Fibroblast of skin of left quadriceps (primary cell): ENCODE measurements around the gene RIC8A.

Experiments
- DNase-seq, 2 experiments: peaks; one replicate each; pipeline ENCODE4 v3.0.0-alpha.2; 2013; ENCODE audit warnings: low read depth in 2 of 2

The RIC8A gene

GRCh38 chr11:241634-242033, 34.1 kb downstream of the RIC8A start:
- no peak for DNase-seq

GRCh38 chr11:244376-244775, 36.9 kb downstream of the RIC8A start:
- DNase-seq = no peak

DNA sequence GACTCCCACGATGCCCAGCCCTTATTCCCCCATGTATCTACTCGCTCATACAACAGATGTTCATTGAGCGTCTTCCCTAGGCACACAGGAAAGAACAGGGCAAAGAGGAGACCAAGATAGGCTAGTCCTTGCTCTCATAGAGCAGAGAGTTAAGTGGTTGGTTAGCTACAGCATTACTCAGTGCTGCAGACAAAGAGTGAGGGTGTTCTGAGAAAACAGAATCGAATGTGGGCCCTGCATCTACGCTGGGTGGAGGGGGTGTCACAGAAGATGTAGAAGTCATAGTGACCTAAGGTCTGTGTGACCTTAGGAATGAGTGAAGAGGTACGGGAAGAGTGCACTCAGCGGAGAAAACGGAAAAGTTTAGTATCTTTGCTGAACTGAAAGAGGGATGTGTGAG, 41.6 kb downstream of the RIC8A start:
- DNase-seq = no peak

GRCh38 chr11:250274-250673, 42.8 kb downstream of the RIC8A start:
- no peak for DNase-seq

DNA sequence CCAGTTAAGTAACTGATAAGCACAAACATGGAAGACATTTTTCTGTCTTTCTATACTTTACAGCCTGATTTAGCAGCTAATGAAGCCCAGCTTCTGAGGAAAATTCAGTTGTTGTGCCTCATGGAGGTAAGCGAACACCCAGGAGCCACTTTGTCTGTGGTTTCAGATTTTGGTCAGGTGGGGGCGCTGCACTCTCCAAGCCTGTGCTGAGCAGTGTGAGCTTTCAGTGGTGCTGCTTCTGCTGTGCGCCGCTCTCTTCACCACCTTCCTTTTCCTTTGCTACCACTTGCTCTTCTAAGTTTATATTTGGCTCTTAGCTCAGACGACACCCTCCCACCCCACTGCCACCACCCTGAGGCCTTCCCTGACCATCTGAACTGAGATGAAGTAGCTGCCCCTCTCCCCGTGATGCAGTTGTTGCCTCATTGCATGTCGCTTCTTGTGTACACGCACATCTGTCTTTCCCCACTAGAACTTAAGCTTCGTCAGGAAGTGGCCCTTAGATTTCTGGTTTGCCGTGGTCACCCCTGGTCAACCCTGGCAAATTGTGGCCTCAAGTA, 43.3 kb downstream of the RIC8A start:
- DNase-seq = peak; percentile 14 to 16

- no peak for DNase-seq
These were observed 44.0 kb downstream of the RIC8A start for GRCh38 chr11:251550-251949.

DNA sequence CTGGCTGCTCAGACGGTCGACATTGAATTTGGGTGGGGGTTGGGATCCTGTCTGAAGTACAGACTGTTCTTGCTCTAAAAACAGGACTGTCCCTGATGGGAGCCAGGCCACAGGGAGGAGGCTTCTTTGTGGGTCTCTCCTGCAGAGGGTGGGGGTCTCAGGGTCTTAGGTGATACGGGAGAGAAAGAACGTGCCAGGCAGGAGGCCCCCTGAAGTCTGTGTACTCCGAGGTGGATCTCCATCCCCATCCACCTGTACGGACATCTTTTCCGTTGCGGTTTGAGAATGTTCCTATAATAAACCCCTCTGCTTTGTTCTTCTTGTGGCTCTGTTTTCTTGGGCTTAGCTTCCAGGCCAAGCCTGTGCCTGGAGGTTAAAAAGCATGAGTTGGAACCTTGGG, 45.2 kb downstream of the RIC8A start:
- no peak for DNase-seq

DNA sequence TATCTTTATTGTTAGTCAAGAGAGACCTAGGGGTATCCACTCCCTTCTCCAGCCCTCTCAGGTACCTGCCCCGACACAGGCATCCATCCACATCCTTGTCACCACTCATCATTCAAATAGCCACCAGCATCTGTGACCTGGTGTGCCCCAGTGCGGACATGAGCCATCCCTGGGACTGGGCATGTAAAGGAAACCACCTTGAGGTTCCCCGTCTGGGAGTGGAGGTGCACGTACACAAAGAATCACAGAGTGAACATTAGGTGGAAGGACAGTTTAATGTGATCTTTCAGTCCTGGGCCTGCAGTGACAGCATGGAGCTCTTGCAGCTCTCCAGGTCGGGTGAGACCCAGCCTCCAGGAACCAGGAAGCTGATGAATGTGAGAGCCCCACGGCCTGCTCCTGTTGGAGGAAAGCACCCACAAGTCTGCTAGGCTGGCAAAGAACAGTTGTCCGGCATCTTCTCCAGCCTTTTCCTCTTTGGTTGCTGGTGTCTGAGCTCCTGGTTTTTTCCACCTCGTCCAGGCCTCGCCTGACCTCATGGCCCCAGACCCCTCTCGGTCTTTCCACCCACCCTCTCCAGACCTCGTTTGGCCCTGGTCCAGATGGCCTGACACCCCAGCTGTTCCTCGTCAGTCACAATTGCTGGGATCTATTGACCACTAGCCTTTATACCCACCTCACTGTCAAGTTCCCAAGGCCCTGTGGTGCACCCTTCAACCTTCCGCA, 45.8 kb downstream of the RIC8A start:
- DNase-seq = no peak

DNA sequence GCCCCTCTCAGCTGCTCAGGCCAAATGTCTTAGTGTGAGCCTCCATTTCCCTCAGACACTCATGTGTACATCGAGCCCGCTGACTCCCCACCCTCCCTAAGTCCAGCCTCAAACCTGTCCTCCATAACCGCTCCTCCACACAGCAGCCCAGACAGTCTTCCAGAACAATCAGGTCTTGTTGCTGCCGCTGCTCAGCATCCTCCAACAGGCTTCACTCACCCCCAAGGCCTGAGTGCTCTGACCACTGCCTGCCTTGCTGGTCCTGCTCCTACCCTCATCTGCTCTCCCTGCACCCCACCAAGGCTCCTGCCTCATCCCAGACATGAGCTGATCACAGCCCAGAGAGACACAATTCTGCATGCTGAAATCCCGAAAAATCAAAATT, 46.4 kb downstream of the RIC8A start:
- no peak for DNase-seq

GRCh38 chr11:255176-255575, 47.7 kb downstream of the RIC8A start:
- peak; percentile 24 to 26 for DNase-seq

DNA sequence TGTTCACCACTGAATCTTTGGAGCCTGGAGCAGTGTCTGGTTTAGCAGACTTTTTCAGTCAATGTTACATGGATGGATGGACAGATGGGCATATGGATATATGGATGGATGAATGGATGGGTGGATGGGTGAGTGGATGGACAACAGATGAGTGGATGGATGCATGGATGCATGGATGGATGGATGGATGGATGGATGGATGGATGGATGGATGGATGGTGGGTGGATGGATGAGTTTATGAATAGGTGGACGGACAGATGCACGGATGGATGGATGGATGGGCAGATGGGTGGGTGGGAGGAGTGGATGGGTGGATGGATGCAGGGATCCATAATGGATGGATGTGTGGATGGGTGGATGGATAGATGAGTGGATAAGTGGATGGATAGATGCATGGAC, 48.3 kb downstream of the RIC8A start:
- no peak for DNase-seq

DNA sequence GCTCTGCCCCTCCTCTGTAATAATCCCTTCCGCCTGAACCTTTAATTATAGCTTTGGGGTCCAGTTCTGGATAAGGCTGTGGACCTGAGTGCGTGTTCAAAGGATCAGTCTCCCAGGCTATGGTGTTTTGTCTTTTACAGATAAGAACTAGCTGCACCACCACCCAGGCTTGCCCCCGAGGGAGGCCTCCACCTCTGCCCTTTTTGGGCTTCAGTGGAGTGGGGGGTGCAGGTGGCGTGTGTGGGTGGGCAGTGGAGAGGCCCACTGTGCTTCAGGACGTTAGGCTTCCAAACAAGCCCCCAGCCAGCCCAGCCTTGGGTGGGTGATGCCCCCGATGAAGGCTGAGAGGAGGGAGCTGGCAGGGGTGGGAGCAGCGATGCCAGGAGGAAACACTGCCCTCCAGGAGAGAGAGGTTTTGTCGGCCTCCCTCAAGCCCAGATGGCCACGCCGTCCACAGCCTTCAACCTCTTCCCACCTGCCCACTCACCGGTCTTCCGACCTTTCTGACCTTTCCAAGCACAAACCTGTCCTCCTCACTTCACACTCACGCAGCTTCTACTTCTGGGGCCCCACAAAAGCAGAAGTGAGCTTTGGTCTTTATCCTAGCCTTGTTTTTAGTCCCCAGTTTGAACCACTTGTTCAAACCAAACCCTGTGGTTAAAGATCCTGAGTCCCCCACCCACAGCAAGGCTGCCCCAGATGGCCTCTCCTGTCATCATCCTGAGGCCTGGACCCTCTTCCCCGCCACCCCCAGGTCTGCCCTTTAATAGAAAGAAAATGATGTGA, 49.6 kb downstream of the RIC8A start:
- DNase-seq = no peak

GRCh38 chr11:257766-258493, 50.4 kb downstream of the RIC8A start:
- no peak for DNase-seq

- DNase-seq = no peak
These were observed 51.9 kb downstream of the RIC8A start for GRCh38 chr11:259413-259812.

- DNase-seq = no peak
These were observed 54.1 kb downstream of the RIC8A start for GRCh38 chr11:261624-262023.
